H7 (cell line): Measurements from ENCODE around the gene PPP1R2C. TPM values are rescaled to one million over a fixed set of nuclear protein-coding genes. Genes with fewer than 3 reads are reported as not detected.

ENCODE experiments used
- DNase-seq: peaks from one replicate; pipeline ENCODE4 v3.0.0; 2012
- H3K27me3 ChIP-seq: 2 replicates; pipeline ENCODE4 v1.6.0; 2011; ENCODE audit warnings: mild to moderate bottlenecking, low read length; ENCODE audit not compliant: control insufficient read depth, insufficient read depth
- H3K36me3 ChIP-seq: replicated peaks from 2 replicates; pipeline ENCODE4 v1.5.1; 2011; ENCODE audit warnings: low read length; ENCODE audit not compliant: control insufficient read depth, insufficient read depth
- H3K4me3 ChIP-seq: 2 replicates; pipeline ENCODE4 v1.5.1; 2011; ENCODE audit warnings: low read depth, mild to moderate bottlenecking, control low read depth, low read length, moderate library complexity; ENCODE audit not compliant: insufficient read depth
- total RNA-seq: library from RNA; depleted of rRNA; stranded (reverse); fragments of >200 nt; shearing (Covaris generic); gene quantifications from 2 replicates; pipeline ENCODE4 v1.2.3, GENCODE V29; 2014

The PPP1R2C gene
- total RNA-seq, 1 experiment from 2014 or later, result not detected

DNA sequence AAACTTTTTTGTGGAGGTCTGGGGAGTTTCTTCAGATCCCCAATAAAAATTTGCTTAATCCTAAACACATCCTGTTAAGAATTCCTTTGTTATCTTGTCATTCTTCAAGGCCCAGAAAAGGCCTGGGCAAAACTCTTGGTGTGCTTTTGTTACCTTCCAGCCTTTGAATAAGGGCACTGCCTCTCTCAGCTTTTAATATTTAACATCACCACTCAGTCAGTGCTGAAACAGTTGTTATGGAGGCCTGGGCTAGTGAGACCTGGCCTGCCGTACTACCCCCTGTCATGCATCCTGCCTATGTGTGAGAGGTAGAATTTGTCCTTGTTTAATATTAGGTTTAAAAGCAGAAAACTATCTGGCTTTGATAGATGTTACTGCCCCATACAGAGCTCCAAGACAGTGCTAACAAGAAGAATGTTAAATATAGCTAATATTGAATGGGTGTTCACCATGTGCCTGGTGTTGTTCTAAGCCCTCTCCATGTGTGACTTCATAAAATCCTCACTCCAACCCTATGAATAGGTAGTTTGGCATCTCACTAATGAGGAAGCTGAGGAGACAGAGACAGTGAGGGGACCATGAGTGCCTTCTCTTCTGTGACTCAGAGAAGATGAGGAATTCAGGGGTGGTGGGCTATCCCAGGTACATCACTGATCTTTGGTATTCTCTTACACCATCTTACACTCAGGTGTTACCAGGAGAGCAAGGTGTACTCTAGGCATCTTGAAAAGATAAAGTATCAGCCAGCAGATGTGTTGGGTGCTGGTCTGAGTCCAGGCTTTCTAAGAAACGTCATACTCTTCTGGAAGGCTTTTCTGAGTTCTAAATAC, 6.2 kb downstream of the PPP1R2C start:
- Histone ChIP-seq H3K4me3 (no peak overlapping the region), H3K27me3 (no peaks in the 10 kb centered on the region), H3K36me3 (no peaks in the 10 kb centered on the region)
- DNase-seq, result no peak

DNA sequence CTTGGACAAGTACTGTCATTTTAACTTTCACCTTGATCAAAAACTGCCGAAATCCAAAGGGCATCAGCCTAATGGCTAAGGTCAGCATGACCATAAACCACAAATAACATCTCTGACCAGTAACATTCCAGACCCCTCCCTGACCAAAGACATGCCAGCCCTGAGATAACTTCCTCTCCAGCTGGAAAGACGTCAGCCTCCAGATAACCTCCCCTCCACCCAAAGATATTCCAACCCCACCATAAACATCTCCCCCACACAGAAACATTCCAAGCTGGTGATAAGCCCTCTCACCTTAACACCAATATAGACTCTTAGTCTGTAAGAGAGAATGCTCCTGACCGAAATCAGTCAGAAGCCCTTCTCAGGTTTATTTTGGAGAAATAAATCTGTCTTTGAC, 7.4 kb downstream of the PPP1R2C start:
- Histone ChIP-seq H3K4me3 (no peak overlapping the region), H3K36me3 (no peaks in the 10 kb centered on the region), H3K27me3 (no peaks in the 10 kb centered on the region)
- no peak for DNase-seq

- DNase-seq, result no peak
- H3K36me3 ChIP-seq, result no peaks in the 10 kb centered on the region
These were observed 18.1 kb downstream of the PPP1R2C start for GRCh38 chrX:42759881-42760280.

DNA sequence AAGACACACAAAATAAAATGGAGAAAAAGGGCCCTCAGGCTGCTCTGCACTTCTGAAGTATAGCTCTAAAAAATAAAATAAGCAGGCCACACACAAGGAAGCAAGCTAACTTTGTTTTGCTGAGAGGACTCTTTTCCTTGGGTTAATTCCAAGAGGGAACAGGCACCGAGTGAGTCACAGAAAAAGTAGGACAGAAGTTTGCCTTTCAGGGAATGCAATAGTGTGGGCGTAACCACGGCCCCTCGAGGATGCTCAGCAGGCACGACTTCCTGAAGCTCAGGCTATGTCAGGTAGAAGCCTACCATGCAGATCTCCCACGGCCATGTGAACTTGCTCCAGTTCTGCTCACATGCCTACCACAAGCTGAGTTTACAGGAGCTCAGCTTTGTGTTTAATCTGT, 22.1 kb downstream of the PPP1R2C start:
- Histone ChIP-seq H3K36me3 (no peaks in the 10 kb centered on the region), H3K27me3 (no peaks in the 10 kb centered on the region), H3K4me3 (no peak overlapping the region)
- no peak for DNase-seq

More at GRCh38 chrX:42759881-42760280, 18.1 kb downstream of the PPP1R2C start:
- H3K27me3 ChIP-seq, result no peaks in the 10 kb centered on the region
- no peak overlapping the region for H3K4me3 ChIP-seq

GRCh38 chrX:42754603-42755002, 23.4 kb downstream of the PPP1R2C start:
- H3K36me3 ChIP-seq, result no peaks in the 10 kb centered on the region

GRCh38 chrX:42754115-42754514, 23.8 kb downstream of the PPP1R2C start:
- Histone ChIP-seq H3K4me3 (no peak overlapping the region), H3K27me3 (no peaks in the 10 kb centered on the region), H3K36me3 (no peaks in the 10 kb centered on the region)
- no peak for DNase-seq

More at GRCh38 chrX:42754603-42755002, 23.4 kb downstream of the PPP1R2C start:
- H3K4me3 ChIP-seq, result no peak overlapping the region
- no peak for DNase-seq
- no peaks in the 10 kb centered on the region for H3K27me3 ChIP-seq

- peak; percentile 24 for DNase-seq
- no peaks in the 10 kb centered on the region for H3K27me3 ChIP-seq
- H3K4me3 ChIP-seq, result no peak overlapping the region
- no peaks in the 10 kb centered on the region for H3K36me3 ChIP-seq
These were observed 25.2 kb downstream of the PPP1R2C start for GRCh38 chrX:42752730-42753129.

GRCh38 chrX:42751573-42751972, 26.4 kb downstream of the PPP1R2C start:
- no peaks in the 10 kb centered on the region for H3K27me3 ChIP-seq
- no peaks in the 10 kb centered on the region for H3K36me3 ChIP-seq
- H3K4me3 ChIP-seq, result no peak overlapping the region
- DNase-seq, result no peak

GRCh38 chrX:42748067-42748850, 29.7 kb downstream of the PPP1R2C start:
- DNase-seq, result no peak
- Histone ChIP-seq H3K27me3 (no peaks in the 10 kb centered on the region), H3K4me3 (no peak overlapping the region), H3K36me3 (no peaks in the 10 kb centered on the region)

DNA sequence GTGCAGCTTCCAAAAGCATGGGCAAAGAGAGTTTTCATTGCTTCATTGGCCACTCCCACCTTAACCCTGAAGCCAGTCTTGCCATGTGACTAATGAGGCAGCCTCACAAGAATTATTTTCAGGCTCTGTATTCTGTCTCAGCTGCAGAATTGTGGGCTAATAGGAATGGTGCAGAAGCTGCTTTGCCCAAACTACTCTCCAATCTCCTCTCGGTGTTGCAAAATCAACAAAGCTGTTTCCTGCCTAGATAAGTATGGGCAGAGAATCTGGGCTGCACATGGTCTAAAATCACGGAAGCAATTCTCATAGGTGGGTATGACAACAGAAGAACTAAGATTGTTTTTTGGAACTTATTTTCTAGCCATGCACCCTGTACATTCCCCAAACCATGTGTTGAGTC, 31.4 kb downstream of the PPP1R2C start:
- H3K27me3 ChIP-seq, result no peaks in the 10 kb centered on the region
- no peak for DNase-seq
- H3K4me3 ChIP-seq, result no peak overlapping the region
- H3K36me3 ChIP-seq, result no peaks in the 10 kb centered on the region

GRCh38 chrX:42740456-42740855, 37.5 kb downstream of the PPP1R2C start:
- H3K36me3 ChIP-seq, result no peaks in the 10 kb centered on the region
- no peak for DNase-seq
- H3K4me3 ChIP-seq, result no peak overlapping the region
- no peaks in the 10 kb centered on the region for H3K27me3 ChIP-seq

DNA sequence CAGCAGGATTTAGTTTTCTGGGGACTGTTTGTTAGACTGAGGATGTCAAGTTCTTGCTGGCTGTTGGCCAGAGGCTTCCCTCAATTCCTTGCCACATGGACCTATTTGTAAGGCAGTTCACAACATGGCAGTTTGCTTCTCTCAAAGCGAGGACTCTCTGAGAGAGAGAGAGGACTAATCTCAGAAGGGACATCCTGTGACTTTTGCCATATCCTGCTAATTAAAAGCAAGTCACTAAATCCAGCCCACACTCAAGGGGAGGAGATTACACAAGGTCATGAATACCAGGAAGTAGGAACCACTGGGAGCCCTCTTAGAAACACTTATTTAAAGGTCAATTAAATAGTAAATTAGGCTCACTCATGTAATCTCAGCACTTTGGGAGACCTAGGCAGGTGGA, 38.2 kb downstream of the PPP1R2C start:
- DNase-seq, result no peak
- no peak overlapping the region for H3K4me3 ChIP-seq
- no peaks in the 10 kb centered on the region for H3K36me3 ChIP-seq
- no peaks in the 10 kb centered on the region for H3K27me3 ChIP-seq

GRCh38 chrX:42739258-42739657, 38.7 kb downstream of the PPP1R2C start:
- Histone ChIP-seq H3K27me3 (no peaks in the 10 kb centered on the region), H3K36me3 (no peaks in the 10 kb centered on the region), H3K4me3 (no peak overlapping the region)
- no peak for DNase-seq

DNA sequence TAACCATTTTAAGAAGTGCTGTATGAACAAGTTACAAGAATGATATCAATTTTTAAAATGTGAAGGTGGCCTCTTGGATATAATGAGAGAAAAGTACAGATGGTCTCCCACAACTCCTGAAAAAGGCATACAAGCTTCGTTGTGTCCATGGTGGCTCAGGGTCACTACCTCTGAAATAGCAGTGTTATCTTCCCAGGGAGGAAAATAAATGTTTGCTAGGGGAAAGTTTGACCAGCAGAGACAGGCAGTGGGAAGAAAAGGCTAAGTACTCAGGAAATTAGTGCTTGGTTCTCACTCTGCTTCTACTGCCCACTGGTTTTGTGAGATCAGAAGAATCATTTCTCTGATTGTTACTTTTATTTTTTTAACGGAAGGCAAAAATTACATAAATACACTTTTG, 39.4 kb downstream of the PPP1R2C start:
- no peak overlapping the region for H3K4me3 ChIP-seq
- no peaks in the 10 kb centered on the region for H3K27me3 ChIP-seq
- no peak for DNase-seq
- H3K36me3 ChIP-seq, result no peaks in the 10 kb centered on the region

GRCh38 chrX:42735250-42735649, 42.7 kb downstream of the PPP1R2C start:
- no peak for DNase-seq
- Histone ChIP-seq H3K36me3 (no peaks in the 10 kb centered on the region), H3K27me3 (no peaks in the 10 kb centered on the region), H3K4me3 (no peak overlapping the region)
